IPS-18a (cell line): ENCODE data around the gene TSC22D4.
"Not testable (repeated sequence)": the region's sequence is repeated elsewhere in the genome, so short reads cannot be mapped to it uniquely, and the experiment has no call there.

Source experiments
- H3K27ac ChIP-seq: one replicate; pipeline ENCODE4 v1.5.1; 2013; ENCODE audit warnings: low read length
- H3K27me3 ChIP-seq: one replicate; pipeline ENCODE4 v1.6.1; 2013; ENCODE audit warnings: mild to moderate bottlenecking, low read length; ENCODE audit not compliant: control insufficient read depth, insufficient read depth
- H3K36me3 ChIP-seq: one replicate; pipeline ENCODE4 v1.6.1; 2013; ENCODE audit warnings: low read depth, low read length; ENCODE audit not compliant: control insufficient read depth
- H3K4me1 ChIP-seq: one replicate; pipeline ENCODE4 v1.6.1; 2013; ENCODE audit warnings: low read depth, low read length; ENCODE audit not compliant: control insufficient read depth
- H3K4me3 ChIP-seq: one replicate; pipeline ENCODE4 v1.5.1; 2013; ENCODE audit warnings: low read length
- H3K9ac ChIP-seq: one replicate; pipeline ENCODE4 v1.6.1; 2013; ENCODE audit warnings: mild to moderate bottlenecking, low read length, moderate library complexity
- H3K9me3 ChIP-seq: one replicate; pipeline ENCODE4 v1.6.1; 2013; ENCODE audit warnings: low read depth, low read length; ENCODE audit not compliant: control insufficient read depth

TSC22D4 gene

GRCh38 chr7:100510437-100511239 lies 31.6 kb upstream of the TSC22D4 start:
- Histone ChIP-seq H3K9ac (no peak overlapping the region), H3K27ac (no peak overlapping the region), H3K36me3 (no peaks in the 10 kb centered on the region), H3K4me1 (no peaks in the 10 kb centered on the region), H3K27me3 (no peaks in the 10 kb centered on the region), H3K4me3 (no peak overlapping the region), H3K9me3 (no peaks in the 10 kb centered on the region)

GRCh38 chr7:100509231-100509630 lies 30.2 kb upstream of the TSC22D4 start:
- Histone ChIP-seq H3K4me3 (no peak overlapping the region), H3K27ac (no peak overlapping the region), H3K27me3 (no peaks in the 10 kb centered on the region), H3K4me1 (no peaks in the 10 kb centered on the region), H3K36me3 (no peaks in the 10 kb centered on the region), H3K9ac (no peak overlapping the region), H3K9me3 (no peaks in the 10 kb centered on the region)

- Histone ChIP-seq H3K27me3 (no peaks in the 10 kb centered on the region), H3K9me3 (no peaks in the 10 kb centered on the region), H3K36me3 (no peaks in the 10 kb centered on the region), H3K9ac (no peak overlapping the region), H3K4me3 (no peak overlapping the region), H3K4me1 (no peaks in the 10 kb centered on the region), H3K27ac (no peak overlapping the region)
Observed at GRCh38 chr7:100506356-100506923, 27.4 kb upstream of the TSC22D4 start.

DNA sequence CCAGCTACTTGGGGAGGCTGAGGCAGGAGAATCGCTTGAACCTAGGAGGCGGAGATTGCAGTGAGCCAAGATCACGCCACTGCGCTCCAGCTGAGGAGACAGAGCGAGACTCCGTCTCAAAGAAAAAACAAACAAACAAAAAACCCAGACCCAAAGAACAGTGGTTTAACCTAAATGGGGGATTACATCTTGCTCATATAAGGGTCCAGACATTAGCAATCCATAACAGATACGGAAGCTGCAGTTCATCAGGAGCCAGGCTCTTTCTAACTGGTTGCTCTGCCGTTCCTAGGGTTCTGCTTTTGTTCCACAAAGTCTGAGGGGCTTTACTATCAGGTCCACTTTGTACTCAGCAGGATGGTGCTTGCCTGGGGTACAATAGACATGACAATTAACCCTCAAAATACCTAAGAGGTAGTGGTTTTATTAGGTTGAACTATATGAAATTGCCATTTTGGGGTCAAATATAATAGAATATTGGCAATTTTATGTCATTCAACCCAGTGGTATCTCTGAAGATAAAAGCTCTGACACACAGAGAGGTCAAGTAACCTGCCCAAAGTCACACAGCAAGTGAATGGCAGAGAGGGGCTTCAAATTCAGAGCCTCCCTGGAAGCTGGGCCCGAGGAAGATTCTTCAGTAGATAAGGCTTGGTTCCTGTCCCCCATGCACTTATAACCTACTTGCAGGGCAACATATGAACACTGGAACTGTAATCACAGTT lies 26.0 kb upstream of the TSC22D4 start:
- no peaks in the 10 kb centered on the region for H3K9me3 ChIP-seq
- H3K4me3 ChIP-seq, result no peak overlapping the region
- H3K4me1 ChIP-seq, result no peaks in the 10 kb centered on the region
- no peak overlapping the region for H3K27ac ChIP-seq
- H3K9ac ChIP-seq, result no peak overlapping the region
- H3K36me3 ChIP-seq, result no peaks in the 10 kb centered on the region
- H3K27me3 ChIP-seq, result no peaks in the 10 kb centered on the region

DNA sequence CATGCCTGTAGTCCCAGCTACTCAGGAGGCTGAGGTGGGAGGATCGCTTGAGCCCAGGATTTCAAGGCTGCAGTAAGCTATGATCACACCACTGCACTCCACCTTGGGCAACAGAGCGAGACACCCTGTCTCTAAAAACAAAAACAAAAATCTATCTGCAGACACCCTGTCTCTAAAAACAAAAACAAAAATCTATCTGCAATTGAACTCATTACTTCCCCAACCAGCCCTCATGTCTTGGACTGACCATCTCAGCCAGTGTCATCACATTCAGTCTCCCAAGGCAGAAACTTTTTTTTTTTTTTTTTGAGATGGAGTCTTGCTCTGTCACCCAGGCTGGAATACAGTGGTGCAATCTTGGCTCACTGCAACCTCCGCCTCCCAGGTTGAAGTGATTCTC lies 25.0 kb upstream of the TSC22D4 start:
- H3K27ac ChIP-seq, H3K36me3 ChIP-seq, H3K9ac ChIP-seq, H3K27me3 ChIP-seq, H3K9me3 ChIP-seq, H3K4me3 ChIP-seq, H3K4me1 ChIP-seq: not testable (repeated sequence)

GRCh38 chr7:100500743-100501142 lies 21.7 kb upstream of the TSC22D4 start:
- H3K4me1 ChIP-seq, H3K36me3 ChIP-seq, H3K4me3 ChIP-seq, H3K27me3 ChIP-seq, H3K27ac ChIP-seq, H3K9ac ChIP-seq, H3K9me3 ChIP-seq: not testable (repeated sequence)

DNA sequence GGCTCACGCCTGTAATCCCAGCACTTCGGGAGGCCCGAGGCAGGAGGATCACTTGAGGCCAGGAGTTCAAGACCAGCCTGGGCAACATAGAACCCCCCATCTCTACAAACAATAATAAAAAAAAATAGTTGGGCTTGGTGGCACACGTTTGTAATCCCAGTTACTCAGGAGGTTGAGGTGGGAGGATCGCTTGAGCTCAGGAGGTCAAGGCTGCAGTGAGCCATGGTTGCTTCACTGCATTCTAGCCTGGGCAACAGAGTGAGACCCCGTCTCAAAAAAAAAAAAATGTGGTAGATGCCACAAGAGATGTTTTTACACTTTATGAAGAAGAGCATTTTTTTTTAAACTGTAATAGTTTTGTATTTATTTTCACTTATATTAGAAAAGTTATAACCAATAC lies 17.5 kb upstream of the TSC22D4 start:
- Histone ChIP-seq H3K4me1 (no peaks in the 10 kb centered on the region), H3K27me3 (peaks cover 11% of the 10 kb centered on the region), H3K27ac (no peak overlapping the region), H3K4me3 (no peak overlapping the region), H3K9me3 (no peaks in the 10 kb centered on the region), H3K36me3 (no peaks in the 10 kb centered on the region), H3K9ac (no peak overlapping the region)

DNA sequence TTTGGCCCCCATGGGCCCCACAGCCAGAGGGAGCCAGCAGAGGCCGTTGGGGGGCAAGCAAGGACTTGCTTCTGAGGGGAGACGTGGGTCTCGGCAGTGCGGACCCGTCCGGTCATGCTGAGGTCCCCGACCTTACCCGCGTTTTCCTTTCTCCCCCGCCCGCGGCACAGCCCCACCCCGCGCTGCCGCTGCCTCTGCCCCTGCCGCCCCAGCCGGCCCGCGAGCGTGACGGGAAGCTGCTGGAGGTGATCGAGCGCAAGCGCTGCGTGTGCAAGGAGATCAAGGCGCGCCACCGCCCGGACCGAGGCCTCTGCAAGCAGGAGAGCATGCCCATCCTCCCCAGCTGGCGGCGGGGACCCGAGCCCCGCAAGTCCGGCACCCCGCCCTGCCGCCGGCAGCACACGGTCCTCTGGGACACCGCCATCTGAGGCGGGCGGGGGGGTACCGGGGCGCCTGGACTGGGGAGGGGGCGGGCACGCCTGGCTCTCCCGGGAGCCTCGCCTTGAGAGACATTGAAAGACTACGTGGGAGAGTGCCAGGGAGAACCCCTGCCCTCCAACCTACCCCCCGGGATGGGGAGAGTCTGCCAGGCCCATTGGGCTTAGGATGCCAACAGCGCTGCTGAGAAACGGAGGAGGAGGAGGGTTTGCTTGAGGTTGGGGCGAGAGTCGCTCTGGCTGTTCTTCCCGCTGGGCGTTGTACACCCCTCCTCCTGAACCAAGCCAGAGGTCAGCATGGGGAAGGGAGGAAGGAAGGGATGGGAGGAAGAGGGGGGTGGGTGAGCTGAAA lies 14.7 kb upstream of the TSC22D4 start:
- no peak overlapping the region for H3K27ac ChIP-seq
- H3K4me1 ChIP-seq, result peaks cover 7% of the 10 kb centered on the region
- H3K9me3 ChIP-seq, result no peaks in the 10 kb centered on the region
- H3K9ac ChIP-seq, result no peak overlapping the region
- H3K36me3 ChIP-seq, result no peaks in the 10 kb centered on the region
- H3K27me3 ChIP-seq, result peaks cover 11% of the 10 kb centered on the region
- peak overlapping the region; percentile 55 for H3K4me3 ChIP-seq

DNA sequence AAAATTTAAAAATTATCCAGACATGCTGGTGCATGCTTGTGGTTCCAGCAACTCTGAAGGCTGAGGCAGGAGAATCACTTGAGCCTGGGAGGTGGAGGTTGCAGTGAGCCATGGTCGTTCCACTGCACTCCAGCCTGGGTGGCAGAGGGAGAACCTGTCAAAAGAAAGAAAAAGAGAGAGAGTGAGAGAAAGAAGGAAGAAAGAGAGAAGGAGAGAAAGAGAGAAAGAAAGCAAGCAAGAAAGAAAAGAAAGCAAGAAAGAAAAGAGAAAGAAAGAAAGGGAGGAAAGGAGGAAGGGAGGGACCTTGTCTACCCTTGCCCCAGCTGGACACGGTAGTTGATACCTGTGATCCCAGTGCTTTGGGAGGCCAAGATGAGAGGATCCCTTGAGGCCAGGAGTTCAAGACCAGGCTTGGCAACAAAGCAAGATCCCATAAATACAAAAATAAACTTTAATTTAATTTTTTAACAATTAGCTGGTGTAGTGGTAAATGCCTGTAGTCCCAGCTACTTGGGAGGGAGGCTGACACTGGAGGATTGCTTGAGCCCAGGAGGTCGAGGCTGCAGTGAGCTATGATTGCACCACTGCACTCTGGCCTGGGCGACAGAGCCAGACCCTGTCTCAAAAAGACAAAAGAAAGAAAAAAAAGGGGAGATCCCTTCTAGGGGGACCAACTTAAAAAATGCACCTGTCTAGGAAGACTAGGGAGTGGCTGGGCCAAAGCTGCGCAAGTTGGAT lies 13.9 kb upstream of the TSC22D4 start:
- Histone ChIP-seq H3K27me3 (peaks cover 11% of the 10 kb centered on the region), H3K9ac (no peak overlapping the region), H3K4me3 (peak overlapping the region; percentile 55), H3K4me1 (peaks cover 7% of the 10 kb centered on the region), H3K27ac (no peak overlapping the region), H3K36me3 (no peaks in the 10 kb centered on the region), H3K9me3 (no peaks in the 10 kb centered on the region)

DNA sequence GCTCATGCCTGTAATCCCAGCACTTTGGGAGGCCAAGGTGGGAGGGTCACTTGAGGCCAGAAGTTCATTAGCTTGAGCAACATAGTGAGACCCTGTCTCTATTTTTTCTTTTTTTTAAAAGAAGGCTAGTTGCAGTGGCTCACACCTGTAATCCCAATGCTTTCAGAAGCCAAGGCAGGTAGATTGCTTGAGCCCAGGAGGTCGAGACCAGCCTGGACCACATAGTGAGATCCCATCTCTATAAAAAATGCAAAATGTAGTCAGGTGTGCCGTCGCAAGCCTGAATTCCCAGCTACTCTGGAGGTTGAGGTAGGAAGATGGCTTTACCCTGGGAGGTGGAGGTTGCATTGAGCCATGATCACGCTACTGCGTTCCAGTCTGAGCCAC lies 12.2 kb upstream of the TSC22D4 start:
- Histone ChIP-seq H3K4me1 (peaks cover 10% of the 10 kb centered on the region), H3K36me3 (no peaks in the 10 kb centered on the region), H3K27ac (no peak overlapping the region), H3K9ac (no peak overlapping the region), H3K27me3 (peaks cover 11% of the 10 kb centered on the region), H3K9me3 (no peaks in the 10 kb centered on the region), H3K4me3 (no peak overlapping the region)
